ENCODE results near the gene FRY.

Gene FRY

GRCh38 chr13:32098272-32098671, 66.7 kb downstream of the FRY start:
- no peak for TF ChIP-seq POLR2A (IDR thresholded peaks at IDR 0.05; ENCODE audit: low read depth, low read length)
- DNase-seq (ENCODE audit: insufficient read length, low spot score) (no peak), FAIRE-seq (no peak)

GRCh38 chr13:32105653-32106313, 74.2 kb downstream of the FRY start:
- no peak for TF ChIP-seq POLR2A (IDR thresholded peaks at IDR 0.05; ENCODE audit: low read depth, low read length)
- DNase-seq (ENCODE audit: insufficient read length, low spot score) = no peak
- FAIRE-seq = no peak

- no peak for FAIRE-seq
- DNase-seq (ENCODE audit: insufficient read length, low spot score) = no peak
- TF ChIP-seq POLR2A (IDR thresholded peaks at IDR 0.05; ENCODE audit: low read depth, low read length) = no peak
Measured at GRCh38 chr13:32107474-32107873, 75.9 kb downstream of the FRY start.

GRCh38 chr13:32107973-32108372, 76.4 kb downstream of the FRY start:
- FAIRE-seq = no peak
- no peak for TF ChIP-seq POLR2A (IDR thresholded peaks at IDR 0.05; ENCODE audit: low read depth, low read length)
- no peak for DNase-seq (ENCODE audit: insufficient read length, low spot score)

GRCh38 chr13:32113532-32113931, 82.0 kb downstream of the FRY start:
- no peak for DNase-seq (ENCODE audit: insufficient read length, low spot score)
- FAIRE-seq = no peak
- no peak for TF ChIP-seq POLR2A (IDR thresholded peaks at IDR 0.05; ENCODE audit: low read depth, low read length)

GRCh38 chr13:32114284-32114950, 82.8 kb downstream of the FRY start:
- FAIRE-seq (no peak), DNase-seq (ENCODE audit: insufficient read length, low spot score) (no peak)
- TF ChIP-seq POLR2A (IDR thresholded peaks at IDR 0.05; ENCODE audit: low read depth, low read length) = no peak

- no peak for DNase-seq (ENCODE audit: insufficient read length, low spot score)
- no peak for FAIRE-seq
- TF ChIP-seq POLR2A (IDR thresholded peaks at IDR 0.05; ENCODE audit: low read depth, low read length) = no peak
Measured at GRCh38 chr13:32115066-32115465, 83.5 kb downstream of the FRY start.

GRCh38 chr13:32116210-32116609, 84.6 kb downstream of the FRY start:
- FAIRE-seq (no peak), DNase-seq (ENCODE audit: insufficient read length, low spot score) (no peak)
- no peak for TF ChIP-seq POLR2A (IDR thresholded peaks at IDR 0.05; ENCODE audit: low read depth, low read length)

GRCh38 chr13:32117001-32117400, 85.4 kb downstream of the FRY start:
- FAIRE-seq (no peak), DNase-seq (ENCODE audit: insufficient read length, low spot score) (no peak)
- TF ChIP-seq POLR2A (IDR thresholded peaks at IDR 0.05; ENCODE audit: low read depth, low read length) = no peak

- no peak for DNase-seq (ENCODE audit: insufficient read length, low spot score)
- no peak for FAIRE-seq
- TF ChIP-seq POLR2A (IDR thresholded peaks at IDR 0.05; ENCODE audit: low read depth, low read length) = no peak
Measured at GRCh38 chr13:32117701-32118100, 86.1 kb downstream of the FRY start.

- no peak for FAIRE-seq
- no peak for TF ChIP-seq POLR2A (IDR thresholded peaks at IDR 0.05; ENCODE audit: low read depth, low read length)
- no peak for DNase-seq (ENCODE audit: insufficient read length, low spot score)
Measured at GRCh38 chr13:32121316-32121715, 89.7 kb downstream of the FRY start.

GRCh38 chr13:32124743-32125142, 93.2 kb downstream of the FRY start:
- FAIRE-seq (no peak), DNase-seq (ENCODE audit: insufficient read length, low spot score) (no peak)
- TF ChIP-seq POLR2A (IDR thresholded peaks at IDR 0.05; ENCODE audit: low read depth, low read length) = no peak

GRCh38 chr13:32125221-32125689, 93.7 kb downstream of the FRY start:
- DNase-seq (ENCODE audit: insufficient read length, low spot score) = no peak
- TF ChIP-seq POLR2A (IDR thresholded peaks at IDR 0.05; ENCODE audit: low read depth, low read length) = no peak
- no peak for FAIRE-seq

- no peak for DNase-seq (ENCODE audit: insufficient read length, low spot score)
- no peak for TF ChIP-seq POLR2A (IDR thresholded peaks at IDR 0.05; ENCODE audit: low read depth, low read length)
Measured at GRCh38 chr13:32125751-32126150, 94.2 kb downstream of the FRY start.

GRCh38 chr13:32126278-32126677, 94.7 kb downstream of the FRY start:
- FAIRE-seq (no peak), DNase-seq (ENCODE audit: insufficient read length, low spot score) (no peak)
- TF ChIP-seq POLR2A (IDR thresholded peaks at IDR 0.05; ENCODE audit: low read depth, low read length) = no peak

More at GRCh38 chr13:32125751-32126150, 94.2 kb downstream of the FRY start:
- no peak for FAIRE-seq

Measured in H54 (cell line).